Lower lobe of right lung (tissue), 2 donors: ENCODE data around the gene TNFRSF21. TPM values are rescaled to one million over a fixed set of nuclear protein-coding genes. Genes with fewer than 3 reads are reported as not detected.

Experiments
- ATAC-seq, 2 donors: fragments of 200-7000 bp; cut with Tn5 transposase; one replicate each; pipeline ENCODE4 v1.9.1; 2020 to 2022; ENCODE audit warnings: mild to moderate bottlenecking in 2 of 2, moderate library complexity in 2 of 2
- DNase-seq: peaks from one replicate; pipeline ENCODE4 v3.0.0-alpha.2; 2020
- H3K27ac ChIP-seq: fragments of 200-600 bp; one replicate; pipeline ENCODE4 v1.8.0; 2022
- H3K27me3 ChIP-seq: fragments of 200-600 bp; one replicate; pipeline ENCODE4 v1.8.0; 2022; ENCODE audit warnings: low read depth
- H3K36me3 ChIP-seq: fragments of 200-600 bp; one replicate; pipeline ENCODE4 v1.8.0; 2022; ENCODE audit warnings: mild to moderate bottlenecking
- H3K4me1 ChIP-seq: fragments of 200-600 bp; one replicate; pipeline ENCODE4 v1.8.0; 2022
- H3K4me3 ChIP-seq: fragments of 200-600 bp; one replicate; pipeline ENCODE4 v1.8.0; 2022; ENCODE audit warnings: mild to moderate bottlenecking
- H3K9me3 ChIP-seq: fragments of 200-600 bp; one replicate; pipeline ENCODE4 v1.8.0; 2022
- CTCF ChIP-seq: fragments of 200-600 bp; IDR thresholded peaks from one replicate; pipeline ENCODE4 v1.8.0; 2022; ENCODE audit warnings: antibody characterized with exemption, mild to moderate bottlenecking
- intact Hi-C: fragments of 100-400 bp; cut with DNase I; formaldehyde crosslinking; loops from one replicate; pipeline ENCODE4 v1.11.0; 2022
- long read RNA-seq: library from polyadenylated mRNA; unstranded; transcript quantifications from one replicate; pipeline ENCODE4 v2.0.0, GENCODE V29; 2021
- total RNA-seq: library from RNA; stranded (reverse); fragmentation: NEBNext Ultra II Directional; extraction: Animal tissue kit (Norgen Biotek cat#: 25700); gene quantifications from one replicate; pipeline ENCODE4 v1.2.1, GENCODE V29; 2021
- donor health status: DM: no; HTN: yes; CAD: no; lungs with severe emphysema.

TNFRSF21 gene
- total RNA-seq = 21.7 TPM
- long read RNA-seq, transcript TNFRSF21-201 (6 exons, 3,595 nt) = major isoform, 30 of 46 reads
- long read RNA-seq, partial matches to known transcripts = 14 of 46 reads
- long read RNA-seq, other reads (novel, unspliced or antisense) = 2 of 46 reads

GRCh38 chr6:47309291-47310130 is at the start of gene TNFRSF21:
Gene TNFRSF21, minus strand, starts transcription at chr6:47309905. Its CDS starts 394 bp downstream, at chr6:47309511.
- intact Hi-C loops = no loop called here
- no peaks in the 10 kb centered on the region for H3K36me3 ChIP-seq
- peaks cover 17% of the 10 kb centered on the region for H3K4me1 ChIP-seq
- ATAC-seq = peak; percentile 99
- H3K4me3 ChIP-seq = peak within 1 kb of the TSS; percentile 66
- peak within 1 kb of the TSS; percentile 72 for H3K27ac ChIP-seq
- DNase-seq = peak; percentile 93
- H3K9me3 ChIP-seq = no peaks in the 10 kb centered on the region
- TF ChIP-seq CTCF = peak; percentile 95
- H3K27me3 ChIP-seq = peaks cover 16% of the 10 kb centered on the region

GRCh38 chr6:47358440-47359225 is 48.9 kb upstream of the TNFRSF21 start:
- no peak overlapping the region for H3K4me3 ChIP-seq
- H3K9me3 ChIP-seq = no peaks in the 10 kb centered on the region
- no peak overlapping the region for H3K27ac ChIP-seq
- no peaks in the 10 kb centered on the region for H3K27me3 ChIP-seq
- ATAC-seq (no peak), DNase-seq (no peak)
- intact Hi-C loops = no loop called here
- H3K36me3 ChIP-seq = no peaks in the 10 kb centered on the region
- no peak for TF ChIP-seq CTCF
- no peaks in the 10 kb centered on the region for H3K4me1 ChIP-seq

- no peak for ATAC-seq
- H3K27ac ChIP-seq = no peak overlapping the region
Measured at GRCh38 chr6:47357827-47358226, 48.1 kb upstream of the TNFRSF21 start.

GRCh38 chr6:47355496-47355895 is 45.8 kb upstream of the TNFRSF21 start:
- DNase-seq (no peak), ATAC-seq (no peak)
- Histone ChIP-seq H3K9me3 (no peaks in the 10 kb centered on the region), H3K4me1 (no peaks in the 10 kb centered on the region), H3K4me3 (no peak overlapping the region), H3K27me3 (no peaks in the 10 kb centered on the region), H3K36me3 (no peaks in the 10 kb centered on the region), H3K27ac (no peak overlapping the region)
- intact Hi-C loops = no loop called here
- no peak for TF ChIP-seq CTCF

More at GRCh38 chr6:47357827-47358226, 48.1 kb upstream of the TNFRSF21 start:
- no peaks in the 10 kb centered on the region for H3K9me3 ChIP-seq
- H3K4me3 ChIP-seq = no peak overlapping the region
- H3K36me3 ChIP-seq = no peaks in the 10 kb centered on the region
- intact Hi-C loops = no loop called here
- no peaks in the 10 kb centered on the region for H3K27me3 ChIP-seq
- no peaks in the 10 kb centered on the region for H3K4me1 ChIP-seq
- no peak for TF ChIP-seq CTCF
- no peak for DNase-seq

- Histone ChIP-seq H3K9me3 (no peaks in the 10 kb centered on the region), H3K27me3 (no peaks in the 10 kb centered on the region), H3K4me3 (no peak overlapping the region), H3K27ac (no peak overlapping the region), H3K36me3 (no peaks in the 10 kb centered on the region), H3K4me1 (no peaks in the 10 kb centered on the region)
- ATAC-seq (peak in 1 of 2 donors; percentile 66), DNase-seq (no peak)
- intact Hi-C loops = no loop called here
- TF ChIP-seq CTCF = no peak
Measured at GRCh38 chr6:47353871-47354270, 44.2 kb upstream of the TNFRSF21 start.
